GM21515 (cell line): ENCODE measurements around the gene IFIT1B.
A peak's percentile ranks its signal among the peaks of the same experiment; 100 is the strongest.

Experiments used
- ATAC-seq: cut with Tn5 transposase; IDR thresholded peaks from one replicate; pipeline ENCODE4 v1.9.1; 2021; ENCODE audit not compliant: unreplicated experiment

IFIT1B gene

GRCh38 chr10:89347701-89348457, 30.0 kb upstream of the IFIT1B start:
- ATAC-seq: no peak

- no peak for ATAC-seq
These were observed 29.4 kb upstream of the IFIT1B start for GRCh38 chr10:89348481-89348880.

- no peak for ATAC-seq
These were observed 28.9 kb upstream of the IFIT1B start for GRCh38 chr10:89348975-89349374.

- peak; percentile 32 for ATAC-seq
These were observed 27.1 kb upstream of the IFIT1B start for GRCh38 chr10:89350631-89351315.

- peak; percentile 86 for ATAC-seq
These were observed 26.5 kb upstream of the IFIT1B start for GRCh38 chr10:89351412-89351779.

GRCh38 chr10:89351780-89352597, 25.9 kb upstream of the IFIT1B start:
- ATAC-seq: no peak

GRCh38 chr10:89352802-89353201, 25.1 kb upstream of the IFIT1B start:
- ATAC-seq: no peak

GRCh38 chr10:89355394-89355931, 22.4 kb upstream of the IFIT1B start:
- no peak for ATAC-seq

- ATAC-seq: no peak
These were observed 20.8 kb upstream of the IFIT1B start for GRCh38 chr10:89357096-89357495.

GRCh38 chr10:89357975-89358374, 19.9 kb upstream of the IFIT1B start:
- no peak for ATAC-seq

GRCh38 chr10:89360157-89360556, 17.7 kb upstream of the IFIT1B start:
- ATAC-seq: no peak

GRCh38 chr10:89362929-89363328, 14.9 kb upstream of the IFIT1B start:
- ATAC-seq: no peak

- ATAC-seq: no peak
These were observed 14.0 kb upstream of the IFIT1B start for GRCh38 chr10:89363729-89364442.

- ATAC-seq: no peak
These were observed 13.3 kb upstream of the IFIT1B start for GRCh38 chr10:89364531-89364930.

- ATAC-seq: peak; percentile 67
These were observed 10.3 kb upstream of the IFIT1B start for GRCh38 chr10:89367529-89367928.

- ATAC-seq: no peak
These were observed 9.7 kb upstream of the IFIT1B start for GRCh38 chr10:89368129-89368528.

- ATAC-seq: no peak
These were observed 8.4 kb upstream of the IFIT1B start for GRCh38 chr10:89369156-89370105.

GRCh38 chr10:89371079-89371478, 6.8 kb upstream of the IFIT1B start:
- no peak for ATAC-seq

- no peak for ATAC-seq
These were observed 5.9 kb upstream of the IFIT1B start for GRCh38 chr10:89371987-89372386.
